ENCODE measurements around the gene PGAM2. TPM values are rescaled to one million over a fixed set of nuclear protein-coding genes. Genes with fewer than 3 reads are reported as not detected.

PGAM2 gene
- total RNA-seq, 1 donor from 2014 or later: not detected

DNA sequence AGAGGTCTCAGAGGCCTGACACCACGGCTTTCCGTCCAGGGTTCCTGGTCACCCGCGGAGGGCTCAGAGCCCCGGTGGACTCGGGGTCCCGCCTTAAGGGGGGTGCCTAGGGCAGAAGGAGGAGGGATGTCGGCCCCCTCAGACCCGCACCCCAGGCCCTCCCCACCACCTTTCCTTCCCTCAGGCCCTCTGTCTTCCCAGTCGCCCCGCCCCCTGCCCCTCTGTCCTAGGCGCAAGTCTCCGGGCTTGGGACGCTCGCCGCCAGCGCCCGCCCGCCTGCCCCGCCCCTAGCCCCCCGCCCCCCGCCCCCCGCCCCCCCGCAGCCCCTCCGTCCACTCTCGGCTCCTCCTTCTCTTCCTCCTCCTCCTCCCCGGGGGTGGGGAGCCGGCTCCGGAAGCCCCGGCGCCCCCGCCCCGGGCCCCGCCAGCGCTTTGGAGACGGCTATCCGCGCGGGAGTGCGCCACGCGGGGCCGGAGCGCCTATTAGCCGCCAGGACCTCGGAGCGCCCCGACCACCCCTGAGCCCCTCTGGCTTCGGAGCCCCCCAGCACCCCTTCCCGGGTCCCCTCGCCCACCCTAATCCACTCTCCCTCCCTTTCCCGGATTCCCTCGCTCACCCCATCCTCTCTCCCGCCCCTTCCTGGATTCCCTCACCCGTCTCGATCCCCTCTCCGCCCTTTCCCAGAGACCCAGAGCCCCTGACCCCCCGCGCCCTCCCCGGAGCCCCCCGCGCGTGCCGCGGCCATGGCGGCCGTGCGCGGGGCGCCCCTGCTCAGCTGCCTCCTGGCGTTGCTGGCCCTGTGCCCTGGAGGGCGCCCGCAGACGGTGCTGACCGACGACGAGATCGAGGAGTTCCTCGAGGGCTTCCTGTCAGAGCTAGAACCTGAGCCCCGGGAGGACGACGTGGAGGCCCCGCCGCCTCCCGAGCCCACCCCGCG lies 38.8 kb upstream of the PGAM2 start, which contains the start of gene AEBP1:
Gene AEBP1, plus strand, starts transcription at position 423 of the 937 bp plus-strand sequence. Its CDS starts 321 bp downstream, at position 744.
- DNase-seq (ENCODE audit: low read depth, low spot score): no peak

DNA sequence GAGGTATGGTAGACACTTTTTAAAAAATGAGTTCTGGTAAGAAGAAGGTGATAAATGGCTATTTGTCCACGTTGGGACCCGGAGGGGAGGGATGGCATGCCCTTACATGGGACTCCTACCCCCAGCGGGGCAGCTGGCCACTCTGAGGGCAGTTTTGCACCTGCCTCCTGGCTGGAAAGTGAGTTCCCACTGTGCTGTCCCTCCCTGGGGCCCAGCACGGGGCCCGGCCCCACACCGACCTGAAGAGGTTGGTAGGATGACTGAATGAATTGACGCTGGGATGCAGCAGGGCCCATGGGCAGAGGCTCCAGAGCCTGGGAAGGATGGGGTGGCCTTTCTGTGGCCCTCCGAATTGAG lies 38.2 kb upstream of the PGAM2 start:
- DNase-seq (ENCODE audit: low read depth, low spot score): no peak

DNA sequence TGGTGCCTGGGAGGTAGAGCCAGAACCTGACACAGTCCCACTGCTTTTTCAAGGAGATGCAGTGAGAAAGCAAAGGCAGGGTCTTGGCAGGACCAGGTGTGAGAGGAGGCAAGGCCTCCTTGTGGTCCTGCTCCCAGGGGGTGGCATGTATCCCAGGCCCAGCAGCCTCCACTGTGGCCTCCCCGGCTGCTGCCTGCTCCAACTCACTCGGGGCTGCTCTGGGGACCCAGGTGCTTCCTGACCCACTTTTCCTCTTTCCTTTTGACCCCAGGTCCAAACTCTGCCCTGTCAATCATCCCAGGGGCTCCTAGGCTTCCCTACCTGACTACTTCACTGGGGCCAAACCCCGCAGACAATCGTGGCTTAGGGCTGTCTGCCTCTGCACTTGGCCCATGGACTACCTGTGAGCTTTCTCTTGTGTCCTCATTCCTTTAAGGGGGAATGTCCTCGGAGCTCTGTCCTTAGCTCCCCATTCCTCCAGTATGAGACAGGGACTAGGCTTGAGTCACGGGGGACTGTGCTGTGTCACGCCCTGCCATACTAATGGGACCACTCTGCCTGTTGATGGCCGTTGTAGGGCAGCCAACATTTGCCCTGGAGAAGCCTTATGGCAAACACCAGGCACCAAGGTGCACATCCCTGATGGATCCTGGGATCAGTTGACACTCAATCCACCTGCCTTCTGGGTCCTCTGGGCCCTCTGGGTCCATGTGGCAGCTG lies 37.6 kb upstream of the PGAM2 start:
- DNase-seq (ENCODE audit: low read depth, low spot score): no peak

DNA sequence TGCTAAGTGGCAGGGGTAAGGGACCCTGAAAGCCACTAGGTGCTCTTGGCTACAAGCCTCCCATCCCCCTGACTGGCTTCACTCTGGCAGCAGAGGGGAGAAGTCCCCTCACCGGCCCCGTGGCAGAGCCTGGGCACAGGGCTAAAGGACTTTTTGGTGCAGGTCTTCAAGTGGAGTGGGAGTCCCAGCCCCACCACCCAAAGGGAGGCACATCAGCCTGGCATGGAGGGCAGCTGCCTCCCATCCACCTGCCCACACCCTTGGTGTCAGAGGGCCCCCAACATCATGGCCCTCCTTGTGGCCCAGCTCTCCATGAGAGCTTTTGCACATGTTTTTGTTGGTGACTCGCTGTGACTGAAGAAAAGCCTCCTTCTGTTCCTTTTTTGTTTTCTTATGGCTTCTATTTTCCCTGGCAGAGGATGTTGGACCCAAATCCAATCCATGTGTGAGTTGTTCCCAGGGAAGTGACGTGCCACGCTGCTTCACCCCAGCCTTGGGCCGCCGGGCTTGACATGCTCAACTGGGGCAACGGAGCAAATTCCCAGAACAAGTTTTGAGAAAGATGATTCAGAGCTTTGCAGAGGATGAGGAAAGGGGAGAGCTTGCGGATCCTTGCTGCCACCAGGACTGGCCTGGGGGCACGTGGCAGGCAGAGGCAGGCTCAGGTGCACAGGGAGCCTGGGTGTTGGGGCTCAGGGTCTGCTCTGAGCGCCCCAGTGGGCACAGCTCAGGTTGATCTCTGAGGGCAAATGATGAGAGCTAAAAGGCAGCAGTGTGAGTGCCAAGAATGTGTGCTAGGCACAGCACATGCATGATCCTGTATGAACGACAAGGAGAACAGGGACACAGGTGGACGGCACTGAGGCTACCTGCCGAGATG lies 36.8 kb upstream of the PGAM2 start:
- no peak for DNase-seq (ENCODE audit: low read depth, low spot score)

DNA sequence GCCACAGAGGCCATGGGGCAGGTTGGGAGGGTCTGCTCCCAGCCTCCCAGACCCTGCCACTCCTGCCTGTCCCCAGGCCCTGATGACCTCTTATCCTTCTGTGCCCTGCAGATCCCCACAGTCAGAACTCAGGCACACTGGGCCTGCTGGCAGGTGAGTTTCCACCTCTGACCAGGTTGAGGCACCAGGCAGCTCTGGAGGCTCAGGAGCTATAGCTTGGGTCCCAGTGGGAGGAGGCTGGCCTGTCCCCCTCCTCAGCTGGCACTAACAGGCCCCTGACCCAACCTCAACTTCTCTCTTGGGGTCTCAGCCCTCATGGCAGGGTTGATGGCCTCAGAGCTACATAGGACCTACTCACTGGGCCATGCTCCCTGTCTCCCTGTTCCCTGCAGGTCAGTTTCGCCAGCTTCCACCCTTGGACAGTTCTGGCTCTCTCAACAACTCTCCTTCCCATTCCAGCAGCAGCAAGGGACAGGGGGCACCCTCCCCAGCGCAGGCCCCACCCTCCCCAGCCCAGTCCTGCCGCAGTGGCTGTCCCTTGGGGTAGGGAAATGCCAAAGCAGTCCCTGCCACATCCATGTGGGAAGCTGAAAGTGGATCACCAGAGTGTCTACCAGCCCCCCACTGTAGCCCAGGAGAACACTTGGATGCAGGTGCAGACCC lies 36.1 kb upstream of the PGAM2 start:
- DNase-seq (ENCODE audit: low read depth, low spot score): no peak

DNA sequence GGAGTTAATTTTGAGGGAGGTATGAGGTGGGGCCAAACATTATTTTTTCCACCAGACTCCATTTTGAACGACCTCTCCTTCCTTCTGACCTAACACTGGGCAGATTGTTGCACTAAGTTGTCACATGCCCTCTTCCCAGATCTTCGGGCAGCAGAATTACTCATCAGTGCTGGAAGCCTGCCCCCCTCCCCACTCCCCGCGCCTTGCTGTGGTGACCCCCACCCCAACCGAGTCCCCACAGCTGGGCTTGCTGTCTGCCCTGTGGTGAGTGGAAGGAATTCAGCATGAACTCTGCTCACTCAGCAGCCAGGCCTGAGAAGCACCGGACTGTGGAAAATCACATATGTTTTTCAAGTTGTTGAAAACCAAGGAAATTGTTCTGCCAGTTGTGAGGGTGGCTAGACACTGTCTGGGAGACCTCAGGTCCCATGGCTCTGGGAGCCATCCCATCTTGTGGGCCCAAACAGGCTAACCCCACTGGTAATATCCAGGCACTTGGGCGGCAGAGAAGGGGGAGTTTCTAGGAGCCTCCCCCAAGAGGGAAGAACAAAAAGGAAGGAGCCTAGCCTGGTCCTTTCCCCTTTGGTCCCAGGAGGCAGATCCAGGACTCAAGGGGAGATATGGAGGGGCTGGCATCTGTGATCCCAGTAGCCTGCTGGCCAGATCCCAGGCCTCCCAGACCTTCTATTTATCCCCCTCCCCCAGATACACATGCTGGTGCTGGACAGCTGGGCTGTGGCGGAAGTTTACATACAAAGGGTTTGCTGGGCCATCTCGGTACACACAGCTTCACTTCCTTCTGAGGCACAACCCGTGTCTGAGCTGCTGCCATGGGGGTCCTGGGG lies 35.3 kb upstream of the PGAM2 start:
- DNase-seq (ENCODE audit: low read depth, low spot score): no peak

DNA sequence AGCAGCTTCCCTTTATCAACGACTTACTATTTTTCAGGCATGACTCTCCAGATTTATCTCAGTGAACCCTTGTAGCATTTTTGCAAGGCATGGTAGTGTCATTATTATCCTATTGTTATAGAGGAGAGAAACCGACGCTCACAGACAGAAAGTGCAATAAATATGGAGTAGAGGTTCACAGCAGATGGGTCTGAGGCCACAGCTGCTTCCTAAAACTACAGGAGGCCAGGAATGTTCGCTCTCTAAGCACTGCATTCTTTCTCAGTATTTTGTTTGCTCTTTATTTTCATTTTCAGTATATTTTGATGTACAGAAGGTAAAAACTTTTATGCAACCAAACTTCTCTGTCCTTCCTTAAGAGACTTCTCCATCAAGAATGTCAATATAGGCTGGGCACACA lies 34.3 kb upstream of the PGAM2 start:
- DNase-seq (ENCODE audit: low read depth, low spot score): no peak

DNA sequence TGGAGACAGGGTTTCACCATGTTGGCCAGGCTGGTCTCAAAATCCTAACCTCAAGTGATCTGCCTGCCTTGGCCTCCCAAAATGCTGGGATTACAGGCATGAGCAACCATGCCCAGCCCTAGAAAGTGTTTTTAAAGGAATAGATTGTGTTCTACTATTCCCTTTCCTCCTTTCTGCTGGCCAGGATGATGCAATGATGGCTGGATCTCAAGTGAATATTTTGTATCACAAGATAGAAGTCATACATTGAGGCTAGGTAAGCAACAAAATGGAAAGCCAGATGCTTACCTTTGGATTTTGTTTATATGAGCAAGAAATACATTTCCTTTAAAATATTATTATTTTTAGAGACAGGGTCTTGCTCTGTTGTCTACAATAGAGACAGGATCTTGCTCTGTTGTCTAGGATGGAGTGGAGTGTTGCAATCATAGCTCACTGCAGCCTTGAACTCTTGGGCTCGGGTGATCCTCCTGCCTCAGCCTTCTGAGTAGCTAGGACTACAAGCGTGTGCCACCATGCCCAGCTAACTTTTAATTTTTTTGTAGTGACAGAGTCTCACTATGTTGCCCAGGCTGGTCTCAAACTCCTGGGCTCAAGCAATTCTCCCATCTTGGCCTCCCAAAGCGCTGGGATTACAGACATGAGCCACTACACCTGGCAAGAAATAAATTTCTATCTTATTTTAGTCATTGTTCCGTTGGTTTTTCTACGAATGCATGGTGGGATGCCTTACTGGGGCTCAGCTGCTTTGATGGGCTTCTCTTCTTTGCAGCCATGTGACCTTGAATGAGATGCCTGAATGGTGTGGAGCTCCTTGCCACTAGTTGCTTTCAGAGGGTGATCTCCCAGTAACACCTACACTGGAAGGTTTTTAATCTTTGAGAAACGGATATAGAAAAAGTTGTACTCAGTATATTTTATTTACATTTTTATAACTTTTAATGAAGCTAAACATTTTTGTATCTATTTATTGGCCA lies 33.0 kb upstream of the PGAM2 start:
- no peak for DNase-seq (ENCODE audit: low read depth, low spot score)

DNA sequence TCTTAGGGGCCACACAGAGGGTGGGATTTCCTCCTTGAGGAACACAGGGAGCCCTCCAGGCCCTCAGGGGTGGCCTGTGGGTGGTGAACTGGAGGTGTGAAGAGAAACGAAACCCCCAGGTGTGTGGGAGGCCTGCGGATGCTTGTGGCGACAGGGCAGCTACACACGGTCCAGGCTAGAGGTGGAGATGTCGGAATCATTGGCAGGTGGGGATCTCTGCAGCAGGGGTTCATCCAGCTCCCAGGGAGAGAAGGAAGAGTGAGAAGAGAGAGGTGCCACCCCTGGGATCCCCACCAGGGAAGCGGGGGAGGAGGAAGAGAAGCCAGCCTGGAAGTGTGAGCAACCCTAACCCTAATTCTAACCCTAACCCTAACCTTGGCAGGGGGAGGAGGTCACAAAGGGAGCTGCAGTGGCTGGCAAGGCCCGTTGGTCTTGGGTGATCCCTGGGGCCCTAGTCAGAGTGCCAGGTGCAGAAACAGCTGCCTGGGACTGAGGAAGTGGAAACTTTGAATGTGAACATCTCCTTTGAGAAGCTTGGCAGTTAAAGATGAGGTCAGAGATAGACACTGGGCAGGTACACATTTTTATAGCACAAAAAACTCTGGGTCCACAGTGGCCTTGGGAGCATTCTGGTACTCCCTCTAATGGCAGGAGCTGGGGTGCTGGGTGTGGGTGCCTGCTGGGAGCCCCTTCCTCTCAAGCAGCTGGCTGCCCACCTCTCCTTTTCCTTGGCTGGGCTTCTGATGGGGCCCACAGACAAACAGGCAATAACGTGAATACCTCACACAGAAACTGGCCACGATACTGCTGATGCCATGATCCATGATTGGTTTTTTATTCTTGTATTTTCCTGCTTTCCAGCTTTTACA lies 31.9 kb upstream of the PGAM2 start:
- DNase-seq (ENCODE audit: low read depth, low spot score): no peak

DNA sequence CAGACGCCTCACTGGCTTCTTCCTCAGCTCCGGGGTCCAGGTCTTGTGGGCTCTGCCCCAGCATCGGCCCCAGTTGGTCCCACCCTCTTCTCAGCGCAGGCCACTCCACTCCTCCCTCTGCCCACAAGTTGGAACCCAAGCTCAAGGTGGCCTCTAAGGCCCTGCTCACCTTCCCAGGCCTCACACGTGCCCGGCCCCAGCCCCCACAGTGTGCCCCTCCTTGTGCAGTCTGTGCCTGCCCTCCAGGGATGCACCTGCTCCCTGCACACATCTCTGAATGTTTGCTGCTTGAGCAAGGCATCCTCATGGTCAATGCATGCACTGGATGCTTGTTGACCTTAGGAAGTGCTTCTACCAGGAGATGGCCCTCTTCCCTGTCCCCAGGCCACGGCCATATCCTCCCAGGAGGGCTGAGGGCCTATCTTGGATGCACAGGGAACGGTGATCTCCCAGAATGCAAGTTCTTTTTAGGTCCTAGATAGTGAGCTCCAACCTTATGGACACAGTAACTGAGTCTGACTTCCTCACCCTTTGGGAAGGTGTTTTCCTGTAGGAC lies 31.0 kb upstream of the PGAM2 start:
- no peak for DNase-seq (ENCODE audit: low read depth, low spot score)

DNA sequence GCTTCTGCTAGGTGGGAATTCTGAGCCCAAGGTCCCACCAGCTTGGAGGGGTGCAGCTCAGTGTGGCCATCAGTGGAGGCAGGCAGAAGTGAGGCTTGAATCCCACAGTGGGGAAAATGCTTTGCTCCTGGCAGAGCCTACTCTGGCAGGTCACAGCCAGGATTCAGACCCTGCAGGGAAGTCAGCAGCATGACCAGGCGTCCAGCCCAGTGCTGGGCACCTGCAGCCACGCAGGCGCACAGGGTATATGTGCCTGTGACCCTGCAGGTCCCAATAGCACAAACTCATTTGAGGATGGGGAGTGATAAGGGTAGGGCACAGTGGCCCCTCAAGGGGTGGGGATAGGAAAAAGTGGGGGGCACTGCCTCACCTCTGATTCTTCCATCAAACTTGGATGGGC lies 30.4 kb upstream of the PGAM2 start:
- DNase-seq (ENCODE audit: low read depth, low spot score): no peak

DNA sequence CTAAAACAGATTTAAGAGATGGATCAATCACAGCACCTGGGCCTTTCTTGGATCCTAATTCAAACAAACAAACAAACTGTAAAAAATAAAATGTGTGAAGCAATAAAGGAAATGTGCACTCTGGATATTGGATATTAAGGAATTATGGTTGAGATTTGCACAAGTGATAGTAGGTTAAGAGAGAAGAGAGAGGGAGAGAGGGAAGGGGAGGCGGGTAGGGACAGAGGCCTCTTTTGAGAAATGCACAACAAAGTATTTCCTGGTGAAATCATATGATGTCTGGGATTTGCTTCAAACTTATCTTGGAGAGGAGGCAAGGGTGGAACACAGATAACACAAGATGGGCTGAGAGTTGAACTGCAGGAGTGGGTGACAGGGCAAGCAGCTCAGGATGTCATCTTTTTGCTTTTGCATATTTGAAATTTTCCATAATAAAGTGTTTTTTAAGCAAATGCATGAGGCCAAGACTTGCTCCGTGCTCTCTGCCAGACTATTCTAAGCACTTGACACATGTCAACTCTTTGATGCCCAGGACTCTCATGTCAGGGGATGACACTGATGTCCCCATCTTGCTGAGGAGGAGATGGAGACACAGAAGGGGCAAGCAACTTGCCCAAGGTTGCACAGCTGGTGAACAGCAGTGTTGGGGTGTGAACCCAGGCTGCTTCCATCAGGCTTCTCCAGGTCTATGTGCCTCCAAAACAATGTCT lies 29.7 kb upstream of the PGAM2 start:
- DNase-seq (ENCODE audit: low read depth, low spot score): no peak

DNA sequence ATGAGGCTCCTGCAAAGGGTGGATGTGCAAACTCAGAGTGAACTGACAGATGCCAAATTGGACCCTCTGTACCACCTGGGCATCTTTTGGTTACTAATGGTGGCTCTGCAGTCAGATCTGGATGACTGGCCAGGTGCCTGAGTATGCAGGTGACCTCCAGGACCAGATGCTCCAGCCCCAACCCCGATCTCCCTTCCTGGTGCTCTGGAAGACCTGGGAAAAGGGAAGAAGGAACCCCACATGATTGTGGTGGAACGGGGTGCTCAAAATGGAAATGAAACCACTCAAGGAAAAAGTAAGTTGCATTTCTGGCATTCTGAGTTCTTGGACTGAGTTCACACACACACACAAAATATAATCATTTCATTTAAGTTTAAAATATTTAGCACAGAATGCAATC lies 29.0 kb upstream of the PGAM2 start:
- no peak for DNase-seq (ENCODE audit: low read depth, low spot score)

DNA sequence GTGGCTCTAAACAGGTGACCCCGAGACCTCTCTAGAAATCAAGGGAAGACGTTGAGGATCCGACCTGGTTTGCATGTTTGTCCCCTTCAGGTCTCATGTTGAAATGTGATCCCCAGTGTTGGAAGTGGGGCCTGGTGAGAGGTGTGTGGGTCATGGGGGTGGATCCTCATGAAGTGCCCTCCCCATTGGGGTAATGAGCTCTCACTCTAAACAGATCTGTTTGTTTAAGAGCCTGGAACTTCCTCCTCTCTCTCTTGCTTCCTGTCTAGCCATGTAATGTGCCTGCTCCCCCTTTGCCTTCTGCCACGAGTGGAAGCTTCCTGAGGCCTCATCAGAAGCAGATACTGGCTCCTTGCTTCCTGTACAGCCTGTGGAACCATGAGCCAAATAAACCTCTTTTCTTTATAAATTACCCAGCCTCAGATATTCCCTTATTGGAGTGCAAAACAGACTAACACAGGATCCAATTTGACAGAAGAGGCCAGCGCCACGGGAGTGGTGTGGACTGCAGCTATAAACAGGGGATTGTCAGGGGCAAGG lies 27.8 kb upstream of the PGAM2 start:
- no peak for DNase-seq (ENCODE audit: low read depth, low spot score)

DNA sequence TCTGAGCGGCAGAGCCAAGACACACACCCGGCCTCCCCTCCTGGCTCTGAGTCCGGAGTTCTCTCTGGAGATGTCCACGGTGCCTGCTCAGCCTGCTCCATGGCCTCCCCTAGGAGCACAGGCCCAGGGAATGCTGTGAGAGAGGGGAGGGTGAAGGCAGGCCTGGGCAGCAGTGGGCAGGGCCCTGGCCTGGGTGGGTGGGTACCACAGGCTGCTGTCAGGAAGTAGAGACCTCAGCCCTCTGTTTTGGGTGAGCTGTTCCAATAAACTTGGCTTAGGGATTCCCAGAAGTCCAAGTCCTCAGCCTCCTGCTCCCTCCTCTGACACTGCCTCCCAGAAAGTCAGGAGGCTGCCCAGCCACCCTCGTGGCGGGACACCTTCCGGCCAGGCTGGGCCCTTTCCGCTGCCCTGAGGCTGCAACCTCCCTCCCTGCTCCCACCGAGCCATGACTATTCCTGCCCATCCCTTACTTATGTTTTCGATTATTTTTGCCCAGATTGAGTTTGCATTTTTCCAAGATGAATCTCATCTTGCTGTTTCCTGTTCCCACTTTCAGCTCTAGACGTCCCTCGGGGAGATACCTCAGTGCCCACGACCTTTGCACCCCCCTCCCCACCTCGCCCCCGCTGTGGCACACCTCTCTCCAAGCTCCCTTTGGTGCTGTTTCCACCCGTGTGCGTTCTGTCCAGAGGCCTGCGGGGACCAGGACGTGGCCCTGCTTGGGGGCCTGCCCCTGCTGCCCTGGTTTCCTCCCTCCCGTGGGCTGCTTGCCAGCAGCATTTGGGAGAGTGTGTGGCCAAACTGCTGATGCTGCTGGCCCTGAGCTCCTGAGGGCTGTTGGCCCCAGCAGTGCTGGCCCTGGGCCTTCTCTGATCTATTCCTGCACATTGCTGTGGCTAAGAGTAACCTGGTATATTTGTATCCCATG lies 22.8 kb upstream of the PGAM2 start:
- DNase-seq (ENCODE audit: low read depth, low spot score): no peak

DNA sequence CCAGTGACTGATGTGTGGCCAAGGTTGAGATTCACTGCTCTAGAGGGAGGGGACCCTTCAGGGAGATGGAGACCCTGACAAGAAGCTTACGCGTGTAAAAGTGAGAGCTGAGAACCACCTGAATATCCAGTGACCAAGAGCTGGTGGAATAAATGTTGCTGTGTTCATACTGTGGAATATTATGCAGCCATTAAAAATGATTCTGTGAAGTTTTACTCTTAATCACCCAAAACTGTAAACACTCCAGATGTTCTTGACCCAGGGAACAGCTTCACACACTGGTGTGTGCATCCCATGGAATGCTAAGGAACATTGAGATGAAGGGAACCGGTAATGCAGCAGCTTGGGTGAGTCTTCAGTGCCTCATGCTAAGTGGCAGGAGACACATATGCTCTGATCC lies 21.3 kb upstream of the PGAM2 start:
- no peak for DNase-seq (ENCODE audit: low read depth, low spot score)

Data from pulmonary artery endothelial cell (primary cell).